NB4 (cell line): ENCODE results near the gene C2orf76.

ENCODE experiments used
- DNase-seq: peaks from one replicate; pipeline ENCODE4 v3.0.0; 2010; ENCODE audit warnings: low read depth
- H3K4me3 ChIP-seq: one replicate; pipeline ENCODE4 v1.5.1; 2011; ENCODE audit warnings: mild to moderate bottlenecking, low read depth, low read length, moderate library complexity
- CTCF ChIP-seq: IDR thresholded peaks from one replicate; pipeline ENCODE4 v1.5.1; 2012; ENCODE audit warnings: low read depth, low read length
- MAX ChIP-seq: IDR thresholded peaks from 2 replicates; pipeline ENCODE4 v1.6.1; 2011; ENCODE audit warnings: low read depth, low read length
- MYC ChIP-seq: IDR thresholded peaks from 2 replicates; pipeline ENCODE4 v1.6.1; 2011; ENCODE audit warnings: low read depth, low read length
- POLR2A ChIP-seq: IDR thresholded peaks from 2 replicates; pipeline ENCODE4 v1.6.1; 2011; ENCODE audit warnings: mild to moderate bottlenecking; ENCODE audit not compliant: insufficient read length; ENCODE audit errors: extremely low read depth

Gene C2orf76

GRCh38 chr2:119254601-119255080 is 112.0 kb downstream of the C2orf76 start:
- TF ChIP-seq MYC (no peak), MAX (no peak), POLR2A (no peak), CTCF (no peak)
- no peak overlapping the region for H3K4me3 ChIP-seq
- DNase-seq, result no peak

DNA sequence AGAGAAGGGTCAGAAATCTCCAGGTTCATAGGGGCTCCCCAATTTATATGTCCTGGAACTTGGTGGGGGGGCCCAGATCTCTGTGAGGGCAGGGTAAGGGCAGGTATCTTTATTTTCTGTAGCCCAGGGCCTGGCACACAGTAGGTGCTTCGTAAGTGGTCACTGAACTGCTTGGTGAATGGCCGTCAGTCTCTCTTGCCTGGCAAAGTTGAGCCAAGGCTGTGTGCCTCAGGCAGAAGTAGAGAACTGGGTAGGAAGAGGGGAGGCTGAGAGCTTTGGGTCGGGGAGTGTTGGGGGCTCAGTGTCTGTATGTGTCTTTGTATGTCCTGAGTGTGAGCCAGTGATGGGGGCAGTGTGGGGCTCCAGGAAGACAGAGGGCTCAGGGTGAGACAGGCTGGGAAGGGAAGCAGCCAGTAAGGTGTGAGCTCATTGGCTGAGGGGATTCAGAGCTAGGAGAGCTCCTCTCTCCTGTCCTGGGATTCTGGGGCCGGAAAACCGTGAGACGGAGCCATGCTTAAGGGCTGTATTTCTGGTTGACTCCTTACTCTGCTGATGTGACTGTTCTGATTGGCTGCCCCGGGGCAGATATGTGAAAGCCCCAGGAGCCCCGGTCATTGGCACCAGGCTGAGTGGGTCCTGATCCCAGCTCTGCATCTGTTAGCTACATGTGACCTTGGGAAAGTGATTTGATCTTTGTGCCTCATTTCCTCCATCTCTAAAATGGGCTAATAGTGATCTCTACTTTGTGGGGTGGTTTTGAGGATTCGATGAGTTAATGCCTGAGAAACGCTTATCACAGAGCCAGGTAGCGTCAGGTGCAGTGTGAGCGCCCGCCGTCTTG is 112.7 kb downstream of the C2orf76 start:
- no peak for DNase-seq
- TF ChIP-seq POLR2A, result no peak
- TF ChIP-seq MAX, result no peak
- no peak for TF ChIP-seq CTCF
- no peak for TF ChIP-seq MYC
- no peak overlapping the region for H3K4me3 ChIP-seq

GRCh38 chr2:119253114-119253702 is 113.4 kb downstream of the C2orf76 start:
- TF ChIP-seq MYC (no peak), MAX (no peak), POLR2A (no peak), CTCF (no peak)
- no peak for DNase-seq
- no peak overlapping the region for H3K4me3 ChIP-seq
